ENCODE measurements around the gene KNOP1. TPM values are rescaled to one million over a fixed set of nuclear protein-coding genes. Genes with fewer than 3 reads are reported as not detected.

KNOP1 gene
- total and polyA plus RNA-seq, 2 of the 13 experiments (the other 11 are each of a cell fraction or from before 2014, with no cell fraction given) = 21.2 to 57.5 TPM

DNA sequence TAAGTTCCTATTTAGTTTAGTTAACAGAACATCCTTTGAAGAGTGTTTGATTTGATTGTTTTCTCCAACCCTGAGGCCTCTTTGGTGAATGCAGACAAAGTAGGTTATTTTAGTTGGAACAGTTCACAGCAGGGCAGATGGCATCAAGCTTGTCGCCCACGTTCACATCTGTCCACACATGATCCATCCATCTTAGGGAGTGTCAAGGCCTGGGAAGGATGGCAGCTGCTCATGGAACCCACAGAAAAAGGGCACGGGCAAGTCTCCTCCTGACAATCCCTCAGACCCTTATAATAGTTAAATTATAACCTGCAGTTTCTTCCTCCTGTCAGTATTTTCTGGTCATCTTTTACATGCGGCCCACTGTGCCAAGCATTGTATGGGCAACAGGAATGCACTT lies 60.2 kb downstream of the KNOP1 start:
- no peak for TF ChIP-seq PHB2 (IDR thresholded peaks at IDR 0.05; ENCODE audit: partially characterized antibody)
- TF ChIP-seq, protein P1, sequence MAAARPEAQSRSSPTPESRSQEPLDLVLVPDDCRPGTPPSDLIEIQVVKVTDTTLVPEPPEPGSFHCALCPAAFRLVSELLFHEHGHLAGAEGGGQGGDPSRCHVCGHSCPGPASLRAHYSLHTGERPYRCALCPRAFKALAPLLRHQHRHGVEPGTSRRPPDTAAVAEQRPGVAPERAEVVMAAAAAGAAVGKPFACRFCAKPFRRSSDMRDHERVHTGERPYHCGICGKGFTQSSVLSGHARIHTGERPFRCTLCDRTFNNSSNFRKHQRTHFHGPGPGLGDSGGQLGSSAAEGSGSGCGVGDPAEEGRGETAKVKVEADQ (CRISPR knock-in tag; IDR thresholded peaks at IDR 0.05; ENCODE audit: borderline replicate concordance) = no peak
- TF ChIP-seq MBNL3 (CRISPR knock-in tag; conservative IDR thresholded peaks at IDR 0.05) = no peak
- TF ChIP-seq ZNF510 (CRISPR knock-in tag; IDR thresholded peaks at IDR 0.05; ENCODE audit: low read depth) = no peak
- no peak for TF ChIP-seq ZNF337 (CRISPR knock-in tag; IDR thresholded peaks at IDR 0.05; ENCODE audit: borderline replicate concordance, low read depth)
- no peak for TF ChIP-seq ATAD3A (CRISPR knock-in tag; IDR thresholded peaks at IDR 0.05)
- TF ChIP-seq SMAD9 (CRISPR knock-in tag; IDR thresholded peaks at IDR 0.05) = no peak
- TF ChIP-seq, protein P2, sequence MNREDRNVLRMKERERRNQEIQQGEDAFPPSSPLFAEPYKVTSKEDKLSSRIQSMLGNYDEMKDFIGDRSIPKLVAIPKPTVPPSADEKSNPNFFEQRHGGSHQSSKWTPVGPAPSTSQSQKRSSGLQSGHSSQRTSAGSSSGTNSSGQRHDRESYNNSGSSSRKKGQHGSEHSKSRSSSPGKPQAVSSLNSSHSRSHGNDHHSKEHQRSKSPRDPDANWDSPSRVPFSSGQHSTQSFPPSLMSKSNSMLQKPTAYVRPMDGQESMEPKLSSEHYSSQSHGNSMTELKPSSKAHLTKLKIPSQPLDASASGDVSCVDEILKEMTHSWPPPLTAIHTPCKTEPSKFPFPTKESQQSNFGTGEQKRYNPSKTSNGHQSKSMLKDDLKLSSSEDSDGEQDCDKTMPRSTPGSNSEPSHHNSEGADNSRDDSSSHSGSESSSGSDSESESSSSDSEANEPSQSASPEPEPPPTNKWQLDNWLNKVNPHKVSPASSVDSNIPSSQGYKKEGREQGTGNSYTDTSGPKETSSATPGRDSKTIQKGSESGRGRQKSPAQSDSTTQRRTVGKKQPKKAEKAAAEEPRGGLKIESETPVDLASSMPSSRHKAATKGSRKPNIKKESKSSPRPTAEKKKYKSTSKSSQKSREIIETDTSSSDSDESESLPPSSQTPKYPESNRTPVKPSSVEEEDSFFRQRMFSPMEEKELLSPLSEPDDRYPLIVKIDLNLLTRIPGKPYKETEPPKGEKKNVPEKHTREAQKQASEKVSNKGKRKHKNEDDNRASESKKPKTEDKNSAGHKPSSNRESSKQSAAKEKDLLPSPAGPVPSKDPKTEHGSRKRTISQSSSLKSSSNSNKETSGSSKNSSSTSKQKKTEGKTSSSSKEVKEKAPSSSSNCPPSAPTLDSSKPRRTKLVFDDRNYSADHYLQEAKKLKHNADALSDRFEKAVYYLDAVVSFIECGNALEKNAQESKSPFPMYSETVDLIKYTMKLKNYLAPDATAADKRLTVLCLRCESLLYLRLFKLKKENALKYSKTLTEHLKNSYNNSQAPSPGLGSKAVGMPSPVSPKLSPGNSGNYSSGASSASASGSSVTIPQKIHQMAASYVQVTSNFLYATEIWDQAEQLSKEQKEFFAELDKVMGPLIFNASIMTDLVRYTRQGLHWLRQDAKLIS (CRISPR knock-in tag; IDR thresholded peaks at IDR 0.05) = no peak
- TF ChIP-seq, protein P3, sequence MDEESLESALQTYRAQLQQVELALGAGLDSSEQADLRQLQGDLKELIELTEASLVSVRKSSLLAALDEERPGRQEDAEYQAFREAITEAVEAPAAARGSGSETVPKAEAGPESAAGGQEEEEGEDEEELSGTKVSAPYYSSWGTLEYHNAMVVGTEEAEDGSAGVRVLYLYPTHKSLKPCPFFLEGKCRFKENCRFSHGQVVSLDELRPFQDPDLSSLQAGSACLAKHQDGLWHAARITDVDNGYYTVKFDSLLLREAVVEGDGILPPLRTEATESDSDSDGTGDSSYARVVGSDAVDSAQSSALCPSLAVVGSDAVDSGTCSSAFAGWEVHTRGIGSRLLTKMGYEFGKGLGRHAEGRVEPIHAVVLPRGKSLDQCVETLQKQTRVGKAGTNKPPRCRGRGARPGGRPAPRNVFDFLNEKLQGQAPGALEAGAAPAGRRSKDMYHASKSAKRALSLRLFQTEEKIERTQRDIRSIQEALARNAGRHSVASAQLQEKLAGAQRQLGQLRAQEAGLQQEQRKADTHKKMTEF (CRISPR knock-in tag; IDR thresholded peaks at IDR 0.05) = no peak
- TF ChIP-seq RARA (CRISPR knock-in tag; IDR thresholded peaks at IDR 0.05) = no peak
- TF ChIP-seq, protein P4, sequence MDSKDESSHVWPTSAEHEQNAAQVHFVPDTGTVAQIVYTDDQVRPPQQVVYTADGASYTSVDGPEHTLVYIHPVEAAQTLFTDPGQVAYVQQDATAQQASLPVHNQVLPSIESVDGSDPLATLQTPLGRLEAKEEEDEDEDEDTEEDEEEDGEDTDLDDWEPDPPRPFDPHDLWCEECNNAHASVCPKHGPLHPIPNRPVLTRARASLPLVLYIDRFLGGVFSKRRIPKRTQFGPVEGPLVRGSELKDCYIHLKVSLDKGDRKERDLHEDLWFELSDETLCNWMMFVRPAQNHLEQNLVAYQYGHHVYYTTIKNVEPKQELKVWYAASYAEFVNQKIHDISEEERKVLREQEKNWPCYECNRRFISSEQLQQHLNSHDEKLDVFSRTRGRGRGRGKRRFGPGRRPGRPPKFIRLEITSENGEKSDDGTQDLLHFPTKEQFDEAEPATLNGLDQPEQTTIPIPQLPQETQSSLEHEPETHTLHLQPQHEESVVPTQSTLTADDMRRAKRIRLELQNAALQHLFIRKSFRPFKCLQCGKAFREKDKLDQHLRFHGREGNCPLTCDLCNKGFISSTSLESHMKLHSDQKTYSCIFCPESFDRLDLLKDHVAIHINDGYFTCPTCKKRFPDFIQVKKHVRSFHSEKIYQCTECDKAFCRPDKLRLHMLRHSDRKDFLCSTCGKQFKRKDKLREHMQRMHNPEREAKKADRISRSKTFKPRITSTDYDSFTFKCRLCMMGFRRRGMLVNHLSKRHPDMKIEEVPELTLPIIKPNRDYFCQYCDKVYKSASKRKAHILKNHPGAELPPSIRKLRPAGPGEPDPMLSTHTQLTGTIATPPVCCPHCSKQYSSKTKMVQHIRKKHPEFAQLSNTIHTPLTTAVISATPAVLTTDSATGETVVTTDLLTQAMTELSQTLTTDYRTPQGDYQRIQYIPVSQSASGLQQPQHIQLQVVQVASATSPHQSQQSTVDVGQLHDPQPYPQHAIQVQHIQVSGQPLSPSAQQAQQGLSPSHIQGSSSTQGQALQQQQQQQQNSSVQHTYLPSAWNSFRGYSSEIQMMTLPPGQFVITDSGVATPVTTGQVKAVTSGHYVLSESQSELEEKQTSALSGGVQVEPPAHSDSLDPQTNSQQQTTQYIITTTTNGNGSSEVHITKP (CRISPR knock-in tag; IDR thresholded peaks at IDR 0.05; ENCODE audit: low read depth) = no peak
- ChIA-PET POLR2A (no interaction called here), CTCF (ENCODE audit: low intra/inter-chr PET ratio, low total read pairs) (no interaction called here)
- Histone ChIP-seq H2AFZ (ENCODE audit: low read length) (no peak overlapping the region), H3K36me3 (replicated peaks in 1 of 2; ENCODE audit: control insufficient read depth in 1 of 2, insufficient read depth in 2 of 2, low read length in 2 of 2) (no peaks in the 10 kb centered on the region), H3K27me3 (ENCODE audit: control insufficient read depth in 1 of 2, insufficient read depth in 2 of 2, low read length in 2 of 2) (no peaks in the 10 kb centered on the region), H3K4me1 (ENCODE audit: insufficient read depth, low read length) (no peaks in the 10 kb centered on the region), H3K9me3 (ENCODE audit: low read length) (peaks cover 18% of the 10 kb centered on the region), H3K9ac (ENCODE audit: insufficient read depth, low read depth, low read length) (no peak overlapping the region), H4K20me1 (ENCODE audit: insufficient read depth, low read length) (no peaks in the 10 kb centered on the region), H3K27ac (ENCODE audit: extremely low read length, insufficient read depth, low read length) (no peak overlapping the region), H3K79me2 (ENCODE audit: insufficient read depth, low read length) (no peaks in the 10 kb centered on the region), H3K4me3 (replicated peaks in 1 of 3; ENCODE audit: insufficient read depth in 1 of 3, low read depth in 2 of 3, low read length in 3 of 3) (no peak overlapping the region), H3K4me2 (ENCODE audit: low read depth, low read length) (no peak overlapping the region)
- FAIRE-seq = no peak
- intact Hi-C loops (cut with micrococcal nuclease; ENCODE audit: unreplicated experiment) (no loop called here), in situ Hi-C loops (cut with HindIII; ENCODE audit: extremely low pct_ligation_motif_present, low pct_unique_long_range_greater_than_20kb) (no loop called here)
- no peak for DNase-seq (ENCODE audit: low spot score)
- no peak for ATAC-seq
- 82% methylated on average over 4 of the region's 4 CpGs for WGBS (ENCODE audit: low lambda C conversion rate)
- BruUV-seq (replicated peaks) = no TSS peak

All from HepG2 (cell line).